Body of pancreas (tissue), 4 donors: ENCODE measurements around the gene AAGAB. TPM values are rescaled to one million over a fixed set of nuclear protein-coding genes. Genes with fewer than 3 reads are reported as not detected.

Experiments
- ATAC-seq: fragments of 150-250 bp; one replicate; pipeline ENCODE4 v1.9.1; 2016
- DNase-seq, 4 donors: peaks; one replicate each; pipeline ENCODE4 v3.0.0-alpha.2; 2019
- H3K27ac ChIP-seq, 4 donors: fragments of 200-600 bp; sonication (generic); 1 replicate in 3 of 4; 2 replicates in 1 of 4; pipeline versions ENCODE4 v1.5.1 to v1.6.1; 2016 to 2019; ENCODE audit warnings: mild to moderate bottlenecking in 1 of 4, mixed read lengths in 1 of 4, moderate library complexity in 1 of 4
- H3K27me3 ChIP-seq, 2 donors: fragments of 200-600 bp; sonication (generic); one replicate each; pipeline ENCODE4 v1.6.0; 2016; ENCODE audit warnings: mild to moderate bottlenecking in 1 of 2
- H3K36me3 ChIP-seq, 2 donors: fragments of 200-600 bp; sonication (generic); replicated peaks in 1 of 2; 2 replicates each; pipeline ENCODE4 v1.5.1; 2016; ENCODE audit warnings: low read depth in 2 of 2; ENCODE audit not compliant: insufficient read depth in 1 of 2
- H3K4me1 ChIP-seq: fragments of 200-600 bp; sonication (generic); one replicate; pipeline ENCODE4 v1.6.0; 2016
- H3K4me3 ChIP-seq, 2 donors: fragments of 200-600 bp; sonication (generic); 1 replicate in 1 of 2; 2 replicates in 1 of 2; pipeline ENCODE4 v1.5.1; 2016 to 2019
- H3K9me3 ChIP-seq, 3 donors: fragments of 200-600 bp; sonication (generic); 1 replicate in 2 of 3; 2 replicates in 1 of 3; pipeline ENCODE4 v1.5.1; 2016
- POLR2A ChIP-seq, 3 donors: fragments of 450-650 bp; IDR thresholded peaks; one replicate each; pipeline ENCODE4 v1.6.1; 2016; ENCODE audit warnings: antibody characterized with exemption in 3 of 3, mild to moderate bottlenecking in 2 of 3
- WGBS, 2 donors: methylation state at CpG; one replicate each; pipeline ENCODE4 v1.1.5; 2017; 5-methylcytosine and 5-hydroxymethylcytosine counted together
- intact Hi-C: fragments of 100-400 bp; cut with DNase I; formaldehyde crosslinking; loops from one replicate; pipeline ENCODE4 v1.15.1; 2023
- total RNA-seq, 2 donors: library from RNA; depleted of rRNA; stranded (reverse); fragments of >200 nt; gene quantifications; one replicate each; pipeline ENCODE4 v1.1.0, GENCODE V29; 2016
- TF ChIP-seq, protein P1 (sequence below), 7 experiments: fragments of 450-650 bp in 4 of 7; fragments of 200-600 bp in 3 of 7; sonication (generic) in 3 of 7; IDR thresholded peaks; one replicate each; pipeline ENCODE4 v1.5.1; 2016 to 2019; ENCODE audit warnings: antibody characterized with exemption in 7 of 7

AAGAB gene
- total RNA-seq, 2 donors from 2014 or later = 12.5 to 13.5 TPM

DNA sequence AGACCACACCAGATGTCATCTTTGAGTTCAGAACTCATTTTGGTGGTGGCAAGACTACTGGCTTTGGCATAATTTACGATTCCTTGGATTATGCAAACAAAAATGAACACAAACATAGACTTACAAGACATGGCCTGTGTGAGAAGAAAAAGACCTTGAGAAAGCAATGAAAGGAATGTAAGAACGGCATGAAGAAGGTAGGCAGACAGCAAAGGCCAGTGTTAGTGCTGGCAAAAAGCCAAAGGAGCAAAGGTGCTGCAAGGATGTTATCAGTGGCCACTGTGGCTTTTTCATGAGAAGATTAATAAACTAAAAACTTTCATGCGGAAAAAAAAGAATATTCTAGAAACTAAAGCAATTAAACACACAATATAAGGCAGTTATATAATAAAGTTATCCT is 21.9 kb downstream of the AAGAB start:
- DNase-seq = peak in 2 of 4 donors; percentile 8 to 17
- TF ChIP-seq, protein P1, sequence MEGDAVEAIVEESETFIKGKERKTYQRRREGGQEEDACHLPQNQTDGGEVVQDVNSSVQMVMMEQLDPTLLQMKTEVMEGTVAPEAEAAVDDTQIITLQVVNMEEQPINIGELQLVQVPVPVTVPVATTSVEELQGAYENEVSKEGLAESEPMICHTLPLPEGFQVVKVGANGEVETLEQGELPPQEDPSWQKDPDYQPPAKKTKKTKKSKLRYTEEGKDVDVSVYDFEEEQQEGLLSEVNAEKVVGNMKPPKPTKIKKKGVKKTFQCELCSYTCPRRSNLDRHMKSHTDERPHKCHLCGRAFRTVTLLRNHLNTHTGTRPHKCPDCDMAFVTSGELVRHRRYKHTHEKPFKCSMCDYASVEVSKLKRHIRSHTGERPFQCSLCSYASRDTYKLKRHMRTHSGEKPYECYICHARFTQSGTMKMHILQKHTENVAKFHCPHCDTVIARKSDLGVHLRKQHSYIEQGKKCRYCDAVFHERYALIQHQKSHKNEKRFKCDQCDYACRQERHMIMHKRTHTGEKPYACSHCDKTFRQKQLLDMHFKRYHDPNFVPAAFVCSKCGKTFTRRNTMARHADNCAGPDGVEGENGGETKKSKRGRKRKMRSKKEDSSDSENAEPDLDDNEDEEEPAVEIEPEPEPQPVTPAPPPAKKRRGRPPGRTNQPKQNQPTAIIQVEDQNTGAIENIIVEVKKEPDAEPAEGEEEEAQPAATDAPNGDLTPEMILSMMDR (IDR thresholded peaks at IDR 0.05) = no peak
- TF ChIP-seq POLR2A (IDR thresholded peaks at IDR 0.05) = no peak
- Histone ChIP-seq H3K27me3 (no peaks in the 10 kb centered on the region), H3K4me3 (no peak overlapping the region), H3K9me3 (no peaks in the 10 kb centered on the region), H3K27ac (no peak overlapping the region), H3K4me1 (peaks cover 8% of the 10 kb centered on the region), H3K36me3 (peaks cover 0 to 4% of the 10 kb centered on the region in 2 donors)
- ATAC-seq = no peak
- 33 to 48% methylated on average over 3 of the region's 3 CpGs for WGBS, 2 donors
- intact Hi-C loops = no loop called here

DNA sequence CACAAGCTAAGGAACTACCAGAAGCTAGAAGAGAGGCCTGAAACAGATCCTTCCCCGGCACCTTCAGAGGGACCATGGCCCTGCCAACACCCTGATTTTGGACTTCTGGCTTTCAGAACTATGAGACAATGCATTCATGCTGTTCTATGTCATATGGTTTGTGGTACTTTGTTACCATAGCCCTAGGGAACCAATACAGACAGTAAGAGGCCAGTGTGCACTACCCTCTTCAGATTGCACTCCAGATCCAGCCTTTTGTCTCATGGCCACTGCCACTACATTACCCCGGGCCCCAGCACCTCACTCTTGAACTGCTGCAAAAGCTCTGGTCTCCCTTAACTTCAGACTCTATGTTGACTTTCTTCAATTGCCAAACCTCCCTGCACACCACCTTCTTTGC is 24.0 kb downstream of the AAGAB start:
- Histone ChIP-seq H3K4me1 (peaks cover 8% of the 10 kb centered on the region), H3K9me3 (no peaks in the 10 kb centered on the region), H3K4me3 (no peak overlapping the region), H3K27me3 (no peaks in the 10 kb centered on the region), H3K27ac (no peak overlapping the region), H3K36me3 (peaks cover 0 to 4% of the 10 kb centered on the region in 2 donors)
- DNase-seq = no peak
- intact Hi-C loops = no loop called here
- TF ChIP-seq POLR2A (IDR thresholded peaks at IDR 0.05) = no peak
- TF ChIP-seq, protein P1 (IDR thresholded peaks at IDR 0.05) = no peak
- WGBS, 2 donors = 85 to 100% methylated on average over 2 of the region's 2 CpGs
- no peak for ATAC-seq

DNA sequence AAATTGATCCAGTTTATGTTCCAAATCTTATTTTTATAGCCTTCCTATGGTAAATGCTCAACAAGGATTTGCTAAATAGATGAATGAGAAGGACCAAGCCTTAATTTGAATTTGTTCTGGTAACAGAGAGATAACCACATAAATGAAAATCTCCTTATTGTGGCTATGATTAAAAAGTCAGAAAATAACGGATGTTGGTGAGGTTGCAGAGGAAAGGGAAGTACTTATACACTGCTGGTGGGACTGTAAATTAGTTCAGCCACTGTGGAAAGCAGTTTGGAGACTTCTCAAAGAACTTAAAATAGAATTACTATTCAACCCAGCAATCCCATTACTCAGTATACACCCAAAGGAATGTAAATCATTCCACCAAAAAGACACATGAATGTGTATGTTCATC is 26.2 kb downstream of the AAGAB start:
- DNase-seq (no peak), ATAC-seq (no peak)
- Histone ChIP-seq H3K9me3 (no peaks in the 10 kb centered on the region), H3K4me1 (peaks cover 8% of the 10 kb centered on the region), H3K36me3 (peaks cover 0 to 4% of the 10 kb centered on the region in 2 donors), H3K27me3 (no peaks in the 10 kb centered on the region), H3K4me3 (no peak overlapping the region), H3K27ac (no peak overlapping the region)
- TF ChIP-seq, protein P1 (IDR thresholded peaks at IDR 0.05) = no peak
- TF ChIP-seq POLR2A (IDR thresholded peaks at IDR 0.05) = no peak
- WGBS, 2 donors = 61 to 78% methylated on average over 1 of the region's 1 CpG
- intact Hi-C loops = no loop called here

DNA sequence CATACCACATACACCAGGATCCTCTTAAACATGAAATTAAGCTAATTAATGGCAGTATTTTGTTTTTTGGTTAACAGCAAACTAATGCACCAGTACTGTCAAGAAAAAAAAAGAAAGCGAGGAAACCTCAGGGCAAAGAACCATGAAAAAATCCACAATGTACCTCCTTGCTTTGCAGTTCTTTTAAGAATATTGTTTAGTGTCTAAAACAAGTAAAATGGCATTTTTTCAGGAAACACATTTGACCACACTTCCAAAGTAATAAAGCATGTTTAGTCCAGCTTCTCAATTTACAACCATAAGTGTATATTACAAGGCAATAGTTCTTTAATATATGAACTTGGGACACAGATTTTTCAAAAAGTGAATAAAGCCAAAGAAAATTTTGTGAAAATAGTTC is 26.6 kb downstream of the AAGAB start:
- DNase-seq (no peak), ATAC-seq (no peak)
- Histone ChIP-seq H3K4me1 (peaks cover 8% of the 10 kb centered on the region), H3K4me3 (no peak overlapping the region), H3K27me3 (no peaks in the 10 kb centered on the region), H3K9me3 (no peaks in the 10 kb centered on the region), H3K36me3 (peaks cover 0 to 4% of the 10 kb centered on the region in 2 donors), H3K27ac (no peak overlapping the region)
- TF ChIP-seq, protein P1 (IDR thresholded peaks at IDR 0.05) = no peak
- no peak for TF ChIP-seq POLR2A (IDR thresholded peaks at IDR 0.05)
- intact Hi-C loops = no loop called here
- WGBS, 2 donors = 92 to 93% methylated on average over 1 of the region's 1 CpG

DNA sequence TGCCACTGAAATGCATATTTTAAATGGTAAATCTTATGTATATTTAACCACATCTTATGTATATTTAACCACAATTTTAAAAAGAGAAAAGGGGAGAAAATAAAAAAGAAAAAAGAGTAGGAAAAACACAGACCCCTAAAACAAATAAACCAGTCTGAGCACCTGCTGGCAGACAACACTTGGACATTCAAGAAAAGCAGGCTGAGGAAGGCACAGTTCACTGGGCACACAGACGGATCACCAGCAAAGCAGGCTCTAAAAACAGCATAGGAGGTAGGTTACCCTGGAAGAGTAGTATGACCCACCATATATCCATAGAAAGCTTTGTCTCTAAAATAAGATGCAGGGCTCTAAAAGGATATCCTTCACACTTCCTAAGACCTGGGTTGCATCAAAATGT is 27.0 kb downstream of the AAGAB start:
- no peaks in the 10 kb centered on the region for H3K27me3 ChIP-seq
- H3K4me1 ChIP-seq = peaks cover 4% of the 10 kb centered on the region
- TF ChIP-seq, protein P1 (IDR thresholded peaks at IDR 0.05) = no peak
- no peak for TF ChIP-seq POLR2A (IDR thresholded peaks at IDR 0.05)
- DNase-seq = no peak
- no peak overlapping the region for H3K27ac ChIP-seq
- intact Hi-C loops = no loop called here
- no peaks in the 10 kb centered on the region for H3K9me3 ChIP-seq
- no peak overlapping the region for H3K4me3 ChIP-seq
- peaks cover 0 to 4% of the 10 kb centered on the region in 2 donors for H3K36me3 ChIP-seq
- 100% methylated on average over 1 of the region's 1 CpG for WGBS, 2 donors
- ATAC-seq = no peak
